Neuronal stem cell (in vitro differentiated cells): ENCODE data around the gene IMMP2L.

Experiments
- DNase-seq: peaks from one replicate; pipeline ENCODE4 v3.0.0-alpha.2; 2013; ENCODE audit warnings: low spot score
- H2AFZ ChIP-seq: one replicate; pipeline ENCODE4 v1.6.1; 2013; ENCODE audit warnings: mild to moderate bottlenecking, low read length, inconsistent platforms
- H2AK5ac ChIP-seq: 2 replicates; pipeline ENCODE4 v1.6.1; 2013; ENCODE audit warnings: low read depth, mild to moderate bottlenecking, inconsistent platforms, low read length, moderate library complexity, mixed read lengths
- H2BK120ac ChIP-seq: 2 replicates; pipeline ENCODE4 v1.6.1; 2013; ENCODE audit warnings: low read depth, mild to moderate bottlenecking, inconsistent platforms, low read length, moderate library complexity, mixed read lengths
- H2BK12ac ChIP-seq: one replicate; pipeline ENCODE4 v1.6.1; 2013; ENCODE audit warnings: low read length, inconsistent platforms
- H2BK15ac ChIP-seq: 2 replicates; pipeline ENCODE4 v1.6.1; 2013; ENCODE audit warnings: mild to moderate bottlenecking, low read length, inconsistent platforms, mixed read lengths
- H2BK5ac ChIP-seq: one replicate; pipeline ENCODE4 v1.6.1; 2013; ENCODE audit warnings: inconsistent platforms, mild to moderate bottlenecking, low read length, moderate library complexity
- H3K14ac ChIP-seq: one replicate; pipeline ENCODE4 v1.6.1; 2013; ENCODE audit warnings: low read length, inconsistent platforms
- H3K18ac ChIP-seq: 2 replicates; pipeline ENCODE4 v1.6.1; 2013; ENCODE audit warnings: low read length, inconsistent platforms
- H3K23ac ChIP-seq: 2 replicates; pipeline ENCODE4 v1.6.1; 2013; ENCODE audit warnings: low read depth, mild to moderate bottlenecking, mixed read lengths, low read length, inconsistent platforms; ENCODE audit not compliant: poor library complexity
- H3K27ac ChIP-seq: replicated peaks from 3 replicates; pipeline ENCODE4 v1.5.1; 2013; ENCODE audit warnings: low read length, inconsistent platforms
- H3K27me3 ChIP-seq, 3 experiments: 2 replicates each; pipeline ENCODE4 v1.6.1; 2013; ENCODE audit warnings: low read length in 3 of 3, mild to moderate bottlenecking in 2 of 3, inconsistent platforms in 1 of 3, low read depth in 1 of 3, mixed read lengths in 1 of 3, moderate library complexity in 1 of 3; ENCODE audit not compliant: control insufficient read depth in 3 of 3, insufficient read depth in 3 of 3
- H3K36me3 ChIP-seq, 2 donors: replicated peaks in 1 of 2; 2 replicates each; pipeline ENCODE4 v1.6.1; 2013; ENCODE audit warnings: low read length in 2 of 2; ENCODE audit not compliant: control insufficient read depth in 2 of 2, insufficient read depth in 2 of 2
- H3K4ac ChIP-seq: 2 replicates; pipeline ENCODE4 v1.6.1; 2013; ENCODE audit warnings: inconsistent platforms, mild to moderate bottlenecking, low read length, moderate library complexity
- H3K4me1 ChIP-seq, 2 donors: 1 replicate in 1 of 2; 2 replicates in 1 of 2; pipeline ENCODE4 v1.6.1; 2013; ENCODE audit warnings: low read length in 2 of 2, low read depth in 1 of 2; ENCODE audit not compliant: control insufficient read depth in 2 of 2, insufficient read depth in 1 of 2
- H3K4me2 ChIP-seq: one replicate; pipeline ENCODE4 v1.6.1; 2013; ENCODE audit warnings: mild to moderate bottlenecking, low read length, inconsistent platforms; ENCODE audit not compliant: insufficient read depth, poor library complexity, severe bottlenecking
- H3K4me3 ChIP-seq, 2 donors: 2 replicates each; pipeline ENCODE4 v1.5.1; 2013; ENCODE audit warnings: low read length in 2 of 2, mild to moderate bottlenecking in 2 of 2, inconsistent platforms in 1 of 2, moderate library complexity in 1 of 2
- H3K79me1 ChIP-seq: one replicate; pipeline ENCODE4 v1.6.1; 2013; ENCODE audit warnings: low read depth, mild to moderate bottlenecking, inconsistent platforms, low read length, moderate library complexity
- H3K9ac ChIP-seq: one replicate; pipeline ENCODE4 v1.6.1; 2013; ENCODE audit warnings: mild to moderate bottlenecking, low read depth, low read length, inconsistent platforms; ENCODE audit not compliant: poor library complexity
- H3K9me3 ChIP-seq, 2 donors: replicated peaks in 1 of 2; 2 replicates each; pipeline versions ENCODE3 to v1.6.1; 2013; ENCODE audit warnings: low read length in 2 of 2, mild to moderate bottlenecking in 2 of 2, inconsistent platforms in 1 of 2, low read depth in 1 of 2, mixed read lengths in 1 of 2, moderate library complexity in 1 of 2; ENCODE audit not compliant: control insufficient read depth in 2 of 2, insufficient read depth in 1 of 2
- H4K8ac ChIP-seq: one replicate; pipeline ENCODE4 v1.6.1; 2013; ENCODE audit warnings: low read depth, mild to moderate bottlenecking, inconsistent platforms, low read length, moderate library complexity
- H4K91ac ChIP-seq: one replicate; pipeline ENCODE4 v1.6.1; 2013; ENCODE audit warnings: low read length, low read depth, mild to moderate bottlenecking, inconsistent platforms; ENCODE audit not compliant: poor library complexity
- WGBS, 2 donors: extraction: QIAGEN DNeasy Blood & Tissue Kit; methylation state at CpG; one replicate each; pipeline ENCODE4 v1.1.7; 2013; ENCODE audit warnings: missing lambda C conversion rate in 2 of 2, mixed read lengths in 1 of 2; ENCODE audit not compliant: insufficient read length in 2 of 2, insufficient replicate concordance in 1 of 2; ENCODE audit errors: extremely low coverage in 2 of 2; 5-methylcytosine and 5-hydroxymethylcytosine counted together

Gene IMMP2L

DNA sequence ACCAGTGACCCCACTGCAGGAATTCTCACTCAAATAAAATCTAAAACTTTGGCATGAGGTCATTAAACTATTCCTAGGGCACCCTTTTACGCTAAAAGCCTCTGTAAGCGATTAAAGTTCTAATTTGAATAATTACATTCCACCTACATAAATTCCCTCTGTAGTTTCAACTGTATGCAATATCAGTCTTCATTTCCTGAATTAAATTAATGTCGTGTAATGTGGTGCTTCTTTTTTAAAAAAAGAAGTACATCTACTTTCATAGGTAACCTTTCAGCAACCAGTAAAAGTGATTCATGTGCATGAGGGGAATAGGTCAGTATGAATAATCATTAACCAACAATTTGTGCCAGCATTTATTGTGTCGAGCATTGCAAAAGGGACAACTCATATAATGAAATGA is 44.7 kb downstream of the IMMP2L start:
- no peak overlapping the region for H2AK5ac ChIP-seq

DNA sequence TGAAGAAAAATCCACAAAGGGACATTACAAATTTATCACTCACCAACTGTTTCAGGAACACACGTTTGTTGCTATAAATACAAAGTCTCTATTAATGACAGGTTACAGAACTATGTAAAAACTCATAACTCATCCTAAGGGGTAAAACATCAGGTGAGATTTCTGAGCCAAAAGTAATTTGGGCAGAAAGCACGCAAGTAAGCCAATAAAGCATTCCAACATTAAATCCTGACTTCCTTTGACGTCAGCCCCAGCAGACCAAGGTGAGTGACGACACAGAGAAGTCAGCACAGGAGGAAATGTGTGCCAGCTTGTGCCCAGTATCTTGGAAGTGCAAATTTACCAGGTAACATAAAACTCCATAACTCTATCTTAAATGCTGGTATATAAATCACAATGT is 45.7 kb downstream of the IMMP2L start:
- no peak overlapping the region for H2BK12ac ChIP-seq
- no peak overlapping the region for H4K91ac ChIP-seq
- no peak overlapping the region for H3K27ac ChIP-seq
- H3K9ac ChIP-seq: no peak overlapping the region
- whole genome bisulfite sequencing, 2 donors: no CpG with 5 or more reads among the region's 4 CpGs
- no peaks in the 10 kb centered on the region for H3K79me1 ChIP-seq
- H2BK5ac ChIP-seq: no peak overlapping the region
- H3K9me3 ChIP-seq: no peaks in the 10 kb centered on the region
- H3K4me2 ChIP-seq: no peak overlapping the region
- H2AK5ac ChIP-seq: no peak overlapping the region
- no peaks in the 10 kb centered on the region for H3K27me3 ChIP-seq
- H2AFZ ChIP-seq: no peak overlapping the region
- H2BK15ac ChIP-seq: no peak overlapping the region
- no peaks in the 10 kb centered on the region for H3K4me1 ChIP-seq
- DNase-seq: no peak
- H2BK120ac ChIP-seq: no peak overlapping the region
- H3K36me3 ChIP-seq: no peaks in the 10 kb centered on the region
- H3K18ac ChIP-seq: no peak overlapping the region
- no peak overlapping the region for H3K14ac ChIP-seq
- no peak overlapping the region for H4K8ac ChIP-seq
- H3K23ac ChIP-seq: no peak overlapping the region
- H3K4me3 ChIP-seq: no peak overlapping the region
- H3K4ac ChIP-seq: no peak overlapping the region

More for the DNA sequence above, 44.7 kb downstream of the IMMP2L start:
- no peak overlapping the region for H3K14ac ChIP-seq
- H2AFZ ChIP-seq: no peak overlapping the region
- no peak overlapping the region for H2BK12ac ChIP-seq
- H3K79me1 ChIP-seq: peaks cover 2% of the 10 kb centered on the region
- no peak overlapping the region for H2BK5ac ChIP-seq
- H3K27ac ChIP-seq: no peak overlapping the region
- peaks cover 0 to 2% of the 10 kb centered on the region in 2 donors for H3K9me3 ChIP-seq
- no CpG with 5 or more reads among the region's 4 CpGs for WGBS, 2 donors
- H3K4ac ChIP-seq: no peak overlapping the region
- no peak overlapping the region for H3K4me3 ChIP-seq
- H4K91ac ChIP-seq: no peak overlapping the region
- no peak overlapping the region for H3K9ac ChIP-seq
- no peaks in the 10 kb centered on the region for H3K36me3 ChIP-seq
- H2BK120ac ChIP-seq: no peak overlapping the region
- H3K27me3 ChIP-seq: no peaks in the 10 kb centered on the region
- no peak for DNase-seq
- no peak overlapping the region for H3K23ac ChIP-seq
- no peak overlapping the region for H4K8ac ChIP-seq
- no peak overlapping the region for H2BK15ac ChIP-seq
- H3K18ac ChIP-seq: no peak overlapping the region
- H3K4me1 ChIP-seq: no peaks in the 10 kb centered on the region
- no peak overlapping the region for H3K4me2 ChIP-seq

DNA sequence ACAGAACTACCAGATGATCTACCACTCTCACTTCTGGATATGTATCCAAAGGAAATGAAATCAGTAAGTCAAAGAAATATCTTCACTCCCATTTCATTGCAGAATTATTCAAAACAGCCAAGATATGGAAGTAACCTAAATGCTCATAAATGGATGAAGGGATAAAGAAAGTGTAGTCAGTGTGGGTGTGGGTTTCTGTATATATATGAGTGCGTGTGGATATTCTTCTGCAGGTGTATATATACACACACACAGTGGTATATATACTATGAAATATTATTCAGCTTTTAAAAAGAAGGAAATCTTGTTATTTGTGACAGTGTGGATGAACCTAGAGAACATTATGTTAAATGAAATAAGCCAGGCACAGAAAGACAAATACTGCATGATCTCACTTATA is 48.7 kb downstream of the IMMP2L start:
- Histone ChIP-seq H2AFZ (no peak overlapping the region), H3K9ac (no peak overlapping the region), H3K36me3 (no peaks in the 10 kb centered on the region), H4K8ac (no peak overlapping the region), H3K27ac (no peak overlapping the region), H3K14ac (no peak overlapping the region), H3K4me2 (no peak overlapping the region), H3K4me3 (no peak overlapping the region), H2BK5ac (no peak overlapping the region), H3K18ac (no peak overlapping the region), H3K23ac (no peak overlapping the region), H2BK15ac (no peak overlapping the region), H4K91ac (no peak overlapping the region), H3K27me3 (no peaks in the 10 kb centered on the region), H2AK5ac (no peak overlapping the region), H3K79me1 (no peaks in the 10 kb centered on the region), H2BK120ac (no peak overlapping the region), H3K9me3 (no peaks in the 10 kb centered on the region), H3K4ac (no peak overlapping the region), H2BK12ac (no peak overlapping the region), H3K4me1 (no peaks in the 10 kb centered on the region)
- no peak for DNase-seq
- no CpG with 5 or more reads among the region's 1 CpG for WGBS, 2 donors

DNA sequence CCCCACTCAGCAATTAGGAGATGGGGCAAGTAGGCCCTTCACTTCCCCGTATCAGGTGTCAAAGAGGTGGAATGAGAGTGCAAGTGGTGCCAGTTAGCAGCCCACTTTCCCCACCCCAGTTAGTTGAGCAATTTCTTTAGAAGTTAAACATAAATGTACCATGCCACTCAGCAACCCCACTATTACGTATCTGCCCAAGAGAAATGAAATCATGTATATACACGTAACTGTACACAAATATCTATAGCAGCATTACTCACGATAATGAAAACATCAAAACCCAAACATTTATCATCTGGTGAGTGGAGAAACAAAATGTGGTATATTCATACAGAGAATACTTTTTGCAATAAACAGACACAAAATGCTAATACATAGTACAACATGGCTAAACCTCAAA is 50.4 kb downstream of the IMMP2L start:
- no peak overlapping the region for H3K27ac ChIP-seq
- no peak overlapping the region for H3K4me3 ChIP-seq
- no peak overlapping the region for H2AFZ ChIP-seq
- H4K91ac ChIP-seq: no peak overlapping the region
- H2BK120ac ChIP-seq: no peak overlapping the region
- no peak overlapping the region for H3K4ac ChIP-seq
- no peak overlapping the region for H3K14ac ChIP-seq
- H3K4me2 ChIP-seq: no peak overlapping the region
- H3K18ac ChIP-seq: no peak overlapping the region
- no peak for DNase-seq
- H3K9me3 ChIP-seq: no peaks in the 10 kb centered on the region
- no peak overlapping the region for H4K8ac ChIP-seq
- H2BK12ac ChIP-seq: no peak overlapping the region
- no CpG with 5 or more reads among the region's 4 CpGs for WGBS, 2 donors
- no peaks in the 10 kb centered on the region for H3K4me1 ChIP-seq
- no peaks in the 10 kb centered on the region for H3K27me3 ChIP-seq
- H3K23ac ChIP-seq: no peak overlapping the region
- no peak overlapping the region for H2BK5ac ChIP-seq
- H3K79me1 ChIP-seq: no peaks in the 10 kb centered on the region
- no peak overlapping the region for H2BK15ac ChIP-seq
- H3K36me3 ChIP-seq: no peaks in the 10 kb centered on the region
- H3K9ac ChIP-seq: no peak overlapping the region
- no peak overlapping the region for H2AK5ac ChIP-seq
